ENCODE data around the gene DNAH11.

DNA sequence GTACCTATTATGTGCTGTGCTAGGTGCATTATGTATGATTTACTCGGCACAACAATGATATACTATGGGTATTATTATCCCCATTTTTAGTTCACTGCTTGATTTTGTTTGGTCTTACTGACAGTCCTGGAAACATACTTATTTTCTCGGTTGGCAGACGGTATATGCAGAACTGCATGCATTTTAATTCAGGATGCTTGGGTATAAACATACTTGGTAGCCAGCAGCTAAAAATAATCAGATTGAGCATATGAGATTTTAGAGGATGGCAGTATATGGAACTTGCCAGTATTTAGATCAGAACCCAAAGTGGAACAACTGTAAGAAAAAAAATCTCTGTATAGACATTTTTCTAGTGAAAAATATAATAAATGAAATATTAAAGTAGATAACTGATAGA, 163.3 kb downstream of the DNAH11 start:
- TF ChIP-seq, protein P1, sequence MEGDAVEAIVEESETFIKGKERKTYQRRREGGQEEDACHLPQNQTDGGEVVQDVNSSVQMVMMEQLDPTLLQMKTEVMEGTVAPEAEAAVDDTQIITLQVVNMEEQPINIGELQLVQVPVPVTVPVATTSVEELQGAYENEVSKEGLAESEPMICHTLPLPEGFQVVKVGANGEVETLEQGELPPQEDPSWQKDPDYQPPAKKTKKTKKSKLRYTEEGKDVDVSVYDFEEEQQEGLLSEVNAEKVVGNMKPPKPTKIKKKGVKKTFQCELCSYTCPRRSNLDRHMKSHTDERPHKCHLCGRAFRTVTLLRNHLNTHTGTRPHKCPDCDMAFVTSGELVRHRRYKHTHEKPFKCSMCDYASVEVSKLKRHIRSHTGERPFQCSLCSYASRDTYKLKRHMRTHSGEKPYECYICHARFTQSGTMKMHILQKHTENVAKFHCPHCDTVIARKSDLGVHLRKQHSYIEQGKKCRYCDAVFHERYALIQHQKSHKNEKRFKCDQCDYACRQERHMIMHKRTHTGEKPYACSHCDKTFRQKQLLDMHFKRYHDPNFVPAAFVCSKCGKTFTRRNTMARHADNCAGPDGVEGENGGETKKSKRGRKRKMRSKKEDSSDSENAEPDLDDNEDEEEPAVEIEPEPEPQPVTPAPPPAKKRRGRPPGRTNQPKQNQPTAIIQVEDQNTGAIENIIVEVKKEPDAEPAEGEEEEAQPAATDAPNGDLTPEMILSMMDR (IDR thresholded peaks at IDR 0.05) = no peak
- TF ChIP-seq POLR2AphosphoS5 (IDR thresholded peaks at IDR 0.05) = no peak

Data from prostate gland (tissue), 2 donors.